C4-2B (cell line): ENCODE data around the gene SYNDIG1.

Experiments used
- H3K27ac ChIP-seq: fragments of 450-650 bp; 2 replicates; pipeline ENCODE4 v1.5.1; 2017
- ZFX ChIP-seq: fragments of 450-650 bp; IDR thresholded peaks from 2 replicates; pipeline ENCODE4 v1.6.1; 2017
- TF ChIP-seq, protein P1 (sequence below): fragments of 450-650 bp; conservative IDR thresholded peaks from 2 replicates; pipeline ENCODE4 v1.5.1; 2017; ENCODE audit warnings: mild to moderate bottlenecking

SYNDIG1 gene

DNA sequence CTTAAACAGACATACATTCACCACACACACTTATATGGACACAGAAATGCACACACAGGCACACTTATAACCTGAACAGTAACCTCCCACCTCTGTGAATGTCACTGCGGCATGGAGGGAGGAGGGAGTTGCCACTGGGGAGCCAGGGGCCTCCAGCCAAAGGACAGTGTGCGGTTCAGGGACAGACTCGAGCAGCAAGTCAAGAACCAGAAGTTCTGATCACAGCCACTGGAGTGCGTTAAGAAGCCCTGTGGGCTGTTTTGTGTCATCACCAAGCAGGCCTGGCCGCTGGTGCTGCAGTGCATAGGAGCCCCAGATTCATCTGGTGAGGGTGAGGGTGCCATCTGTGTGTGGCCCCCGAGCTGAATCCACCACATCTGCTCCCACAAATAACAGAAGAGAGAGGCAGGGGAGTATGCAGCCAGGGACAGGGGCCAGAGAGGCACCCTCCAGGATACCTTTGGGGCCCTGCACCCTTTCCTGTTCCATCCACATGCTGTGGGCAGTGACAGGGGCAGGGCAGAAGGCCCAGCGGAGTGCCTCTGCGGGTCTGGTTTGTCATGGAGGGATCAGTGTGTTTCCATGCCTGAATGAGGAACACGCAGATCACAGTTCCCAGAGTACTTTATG, 20.3 kb downstream of the SYNDIG1 start:
- H3K27ac ChIP-seq = no peak overlapping the region
- TF ChIP-seq, protein P1, sequence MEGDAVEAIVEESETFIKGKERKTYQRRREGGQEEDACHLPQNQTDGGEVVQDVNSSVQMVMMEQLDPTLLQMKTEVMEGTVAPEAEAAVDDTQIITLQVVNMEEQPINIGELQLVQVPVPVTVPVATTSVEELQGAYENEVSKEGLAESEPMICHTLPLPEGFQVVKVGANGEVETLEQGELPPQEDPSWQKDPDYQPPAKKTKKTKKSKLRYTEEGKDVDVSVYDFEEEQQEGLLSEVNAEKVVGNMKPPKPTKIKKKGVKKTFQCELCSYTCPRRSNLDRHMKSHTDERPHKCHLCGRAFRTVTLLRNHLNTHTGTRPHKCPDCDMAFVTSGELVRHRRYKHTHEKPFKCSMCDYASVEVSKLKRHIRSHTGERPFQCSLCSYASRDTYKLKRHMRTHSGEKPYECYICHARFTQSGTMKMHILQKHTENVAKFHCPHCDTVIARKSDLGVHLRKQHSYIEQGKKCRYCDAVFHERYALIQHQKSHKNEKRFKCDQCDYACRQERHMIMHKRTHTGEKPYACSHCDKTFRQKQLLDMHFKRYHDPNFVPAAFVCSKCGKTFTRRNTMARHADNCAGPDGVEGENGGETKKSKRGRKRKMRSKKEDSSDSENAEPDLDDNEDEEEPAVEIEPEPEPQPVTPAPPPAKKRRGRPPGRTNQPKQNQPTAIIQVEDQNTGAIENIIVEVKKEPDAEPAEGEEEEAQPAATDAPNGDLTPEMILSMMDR = no peak
- TF ChIP-seq ZFX = no peak

DNA sequence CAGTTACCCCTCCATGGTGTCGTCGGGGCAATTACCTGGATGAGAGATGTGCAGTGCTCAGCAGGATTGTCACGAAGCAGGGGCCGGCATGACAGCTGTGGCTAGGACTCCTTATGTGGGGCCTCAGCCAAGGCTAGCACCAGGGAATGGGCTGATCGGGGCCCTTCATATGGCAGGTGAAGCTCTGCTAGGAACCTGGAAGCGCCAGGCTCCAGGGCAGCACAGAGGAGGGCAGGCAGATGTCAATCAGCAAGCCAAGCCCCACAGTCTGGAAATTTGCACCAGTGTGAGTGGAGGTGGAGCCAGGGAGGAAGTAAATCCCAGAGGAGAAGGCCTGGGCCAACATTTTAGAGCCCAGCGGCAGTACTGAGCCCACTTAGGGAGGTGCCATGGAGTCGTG, 21.2 kb downstream of the SYNDIG1 start:
- H3K27ac ChIP-seq = no peak overlapping the region
- TF ChIP-seq ZFX = no peak
- TF ChIP-seq, protein P1 = no peak

DNA sequence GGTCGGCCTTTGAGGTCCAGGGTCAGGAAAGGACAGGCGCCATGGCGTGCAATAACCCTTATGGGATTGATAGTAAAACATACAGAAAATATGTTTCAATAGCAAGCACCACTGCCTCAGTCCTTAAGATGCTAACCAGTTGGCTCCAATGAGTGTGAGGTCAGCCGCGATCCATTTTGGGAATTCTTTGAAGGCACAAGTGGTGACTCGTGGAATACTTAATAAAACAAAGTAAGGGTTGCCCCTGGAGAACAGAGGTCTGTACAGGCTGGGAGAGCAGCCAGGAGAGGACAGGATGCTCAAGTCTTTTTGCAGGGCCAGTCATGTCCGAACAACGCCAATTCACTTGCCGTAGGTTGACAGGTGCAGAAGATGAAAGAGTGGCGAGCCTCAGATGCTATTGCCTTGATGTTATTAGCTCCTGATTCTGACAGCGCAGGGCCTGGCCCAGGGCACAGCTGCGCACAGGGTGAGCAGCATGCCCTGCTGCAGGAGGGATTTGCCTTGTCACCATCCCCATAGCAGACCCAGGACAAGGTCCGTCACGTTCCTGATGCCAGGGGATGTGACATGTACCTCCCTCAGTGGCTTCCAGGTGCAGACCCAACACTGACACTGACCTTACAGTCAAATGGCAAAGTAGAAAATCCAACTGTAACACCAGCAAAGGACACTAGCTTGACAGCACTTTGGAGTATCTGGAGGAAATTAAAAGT, 21.8 kb downstream of the SYNDIG1 start:
- TF ChIP-seq ZFX = no peak
- TF ChIP-seq, protein P1 = no peak
- no peak overlapping the region for H3K27ac ChIP-seq

DNA sequence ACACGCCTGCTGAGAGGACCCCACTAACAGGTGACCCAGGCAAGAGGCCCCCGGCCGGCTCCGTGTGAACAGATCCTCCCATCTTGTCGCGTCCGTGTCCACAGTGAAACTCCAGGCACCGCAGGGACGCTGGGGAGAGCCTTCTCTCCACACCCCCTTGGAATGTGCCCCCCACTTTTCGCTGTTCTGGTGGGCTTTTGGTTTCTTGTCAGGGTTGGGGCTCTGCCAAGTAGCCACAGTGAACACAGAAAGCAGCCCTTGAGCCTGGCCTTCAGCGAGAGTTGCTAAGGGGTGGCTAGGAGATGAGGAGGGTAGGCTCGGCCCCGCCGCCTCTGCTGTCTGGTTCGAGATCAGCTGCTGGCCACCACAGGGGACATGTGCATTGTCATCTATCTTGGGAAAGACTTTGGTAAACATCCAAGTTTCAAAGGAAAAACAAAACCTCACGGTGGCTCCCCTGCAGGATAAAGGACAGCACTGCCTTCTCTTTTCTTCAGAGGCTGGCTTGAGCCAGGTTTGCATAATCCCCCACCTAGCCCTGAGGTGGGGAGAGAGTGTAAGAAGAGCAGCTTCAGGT, 22.7 kb downstream of the SYNDIG1 start:
- TF ChIP-seq, protein P1 = no peak
- TF ChIP-seq ZFX = no peak
- no peak overlapping the region for H3K27ac ChIP-seq

DNA sequence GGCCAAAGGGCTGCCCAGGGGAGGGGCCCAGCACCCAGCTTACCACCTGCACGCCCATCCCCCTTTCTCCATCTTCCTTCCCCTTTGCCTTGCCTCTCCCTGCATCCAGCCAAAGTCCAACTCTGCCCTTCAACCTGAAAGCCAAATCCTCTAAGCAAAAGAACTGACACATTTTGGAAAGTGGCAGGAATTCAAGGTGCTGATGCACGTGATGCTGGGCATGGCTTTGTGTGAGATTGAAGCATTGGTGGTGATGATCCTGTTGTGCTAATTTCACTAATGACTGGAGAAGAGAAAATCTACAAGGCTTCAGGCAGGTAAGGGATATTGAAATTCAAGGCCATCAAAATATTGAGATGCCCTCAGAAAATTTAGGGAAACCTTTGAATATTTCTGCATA, 23.3 kb downstream of the SYNDIG1 start:
- H3K27ac ChIP-seq = no peak overlapping the region
- TF ChIP-seq, protein P1 = no peak
- TF ChIP-seq ZFX = no peak

DNA sequence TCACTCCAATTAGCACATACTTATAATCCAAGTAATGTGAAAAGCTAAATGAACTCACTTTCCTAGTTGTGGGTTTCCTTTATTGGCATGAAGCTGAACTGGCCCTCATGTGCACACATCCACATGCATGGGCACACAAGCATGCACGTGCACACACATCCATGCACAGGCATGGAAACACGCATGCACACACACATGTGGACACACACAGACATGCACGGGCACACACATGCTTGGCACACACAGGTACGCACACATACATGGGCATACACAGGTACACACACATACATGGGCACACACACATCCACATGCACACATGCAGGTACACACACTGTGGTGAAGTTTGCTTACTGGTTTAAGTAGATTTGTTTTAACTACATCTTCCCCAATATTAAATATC, 23.8 kb downstream of the SYNDIG1 start:
- H3K27ac ChIP-seq = no peak overlapping the region
- no peak for TF ChIP-seq ZFX

DNA sequence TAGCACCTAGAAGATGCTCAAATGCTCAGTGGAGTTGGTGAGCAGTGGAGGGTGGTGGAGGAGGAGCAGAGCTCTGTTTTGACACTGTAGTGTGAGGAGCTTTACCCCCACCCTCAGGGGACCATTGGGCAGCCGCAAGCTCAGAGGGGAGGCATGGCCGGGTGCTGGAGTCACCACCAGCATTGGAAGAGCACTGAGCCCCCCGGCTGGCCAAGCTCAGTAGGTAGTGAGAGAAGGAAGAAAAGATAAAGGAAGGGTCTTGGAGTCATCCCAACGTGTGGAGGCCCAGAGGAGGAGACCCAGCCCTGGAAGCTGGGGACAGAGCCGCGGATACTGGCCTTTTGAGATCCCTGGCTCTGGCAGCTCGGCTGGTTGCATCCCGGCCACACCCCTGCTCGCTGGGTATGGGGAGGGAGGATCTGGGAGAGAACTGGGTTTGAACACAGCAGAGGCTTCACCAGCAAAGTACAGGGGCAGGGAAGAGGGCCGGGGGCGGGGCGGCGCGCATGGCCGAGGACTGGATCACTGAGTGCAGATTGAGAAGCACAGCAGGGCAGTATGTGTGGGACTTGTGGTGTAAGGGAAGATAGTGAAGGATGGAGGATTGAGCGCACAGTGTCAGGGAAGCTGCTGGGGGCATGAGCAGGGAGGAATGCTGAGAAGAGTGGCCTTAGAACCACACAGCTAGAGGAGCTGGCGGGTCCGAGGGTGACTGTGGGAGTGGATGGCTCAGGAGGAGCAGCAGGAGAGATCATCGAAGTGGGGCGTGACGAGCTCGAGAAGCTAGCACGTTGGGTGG, 24.4 kb downstream of the SYNDIG1 start:
- no peak overlapping the region for H3K27ac ChIP-seq
- no peak for TF ChIP-seq ZFX
- TF ChIP-seq, protein P1 = no peak
